SK-N-SH (cell line): ENCODE results near the gene BBLN. TPM values are rescaled to one million over a fixed set of nuclear protein-coding genes. Genes with fewer than 3 reads are reported as not detected.

ENCODE experiments used
- CTCF ChIA-PET: fragments of 300-600, 350-600 bp; formaldehyde crosslinking; extraction: SDS; loops from one replicate; lab custom pipeline; 2021; lab: Yijun Ruan, JAX
- POLR2A ChIA-PET: fragments of 350-600 bp; sonication (Branson Sonifier 250); formaldehyde crosslinking; extraction: SDS; loops from one replicate; lab custom pipeline; 2020; ENCODE audit warnings: antibody characterized with exemption, inconsistent platforms; lab: Yijun Ruan, JAX
- DNase-seq: peaks from one replicate; pipeline ENCODE4 v3.0.0; 2012
- H2AFZ ChIP-seq: fragments of 200-600 bp; sonication (generic); 2 replicates; pipeline ENCODE4 v1.8.1; 2016; ENCODE audit warnings: antibody characterized with exemption, mild to moderate bottlenecking, low read depth
- H3F3A ChIP-seq: fragments of 200-600 bp; sonication (generic); replicated peaks from 2 replicates; pipeline ENCODE3; 2016; ENCODE audit warnings: antibody characterized with exemption, mild to moderate bottlenecking; ENCODE audit not compliant: insufficient read depth
- H3K27ac ChIP-seq, 2 experiments: fragments of 200-500 bp in 1 of 2; fragments of 200-600 bp in 1 of 2; sonication (Bioruptor generic) in 1 of 2; sonication (generic), shearing (Covaris generic) in 1 of 2; 2 replicates each; pipeline versions ENCODE4 v1.5.1 to v1.6.1; 2014 to 2016; ENCODE audit warnings: low read depth in 2 of 2, inconsistent platforms in 1 of 2, low read length in 1 of 2, mild to moderate bottlenecking in 1 of 2, mixed read lengths in 1 of 2
- H3K27me3 ChIP-seq: fragments of 200-600 bp; sonication (generic), shearing (Covaris generic); 2 replicates; pipeline ENCODE4 v1.6.1; 2016; ENCODE audit warnings: mixed run types; ENCODE audit not compliant: insufficient read depth
- H3K36me3 ChIP-seq, 2 experiments: fragments of 200-500 bp in 1 of 2; fragments of 200-600 bp in 1 of 2; sonication (Bioruptor generic) in 1 of 2; sonication (generic) in 1 of 2; replicated peaks in 1 of 2; 2 replicates each; pipeline versions ENCODE3 to v1.5.1; 2014 to 2016; ENCODE audit warnings: low read length in 1 of 2, mild to moderate bottlenecking in 1 of 2; ENCODE audit not compliant: insufficient read depth in 2 of 2, control insufficient read depth in 1 of 2
- H3K4me1 ChIP-seq, 2 experiments: fragments of 200-500 bp in 1 of 2; fragments of 200-600 bp in 1 of 2; sonication (Bioruptor generic) in 1 of 2; sonication (generic), shearing (Covaris generic) in 1 of 2; 2 replicates each; pipeline versions ENCODE4 v1.5.1 to v1.6.1; 2014 to 2016; ENCODE audit warnings: low read depth in 1 of 2, low read length in 1 of 2, mixed run types in 1 of 2; ENCODE audit not compliant: insufficient read depth in 2 of 2, control insufficient read depth in 1 of 2
- H3K4me2 ChIP-seq: fragments of 200-600 bp; sonication (generic), shearing (Covaris generic); 2 replicates; pipeline ENCODE4 v1.6.1; 2017; ENCODE audit warnings: mixed run types
- H3K4me3 ChIP-seq, 2 experiments: fragments of 200-500 bp in 1 of 2; fragments of 200-600 bp in 1 of 2; sonication (Bioruptor generic) in 1 of 2; sonication (generic), shearing (Covaris generic) in 1 of 2; 2 replicates each; pipeline versions ENCODE4 v1.5.1 to v1.8.1; 2014 to 2016; ENCODE audit warnings: low read depth in 2 of 2, inconsistent platforms in 1 of 2, low read length in 1 of 2, mild to moderate bottlenecking in 1 of 2, mixed read lengths in 1 of 2, moderate library complexity in 1 of 2
- H3K79me2 ChIP-seq: fragments of 200-600 bp; sonication (generic); 2 replicates; pipeline ENCODE4 v1.8.1; 2017; ENCODE audit warnings: mild to moderate bottlenecking; ENCODE audit not compliant: insufficient read depth
- H3K9ac ChIP-seq: fragments of 200-600 bp; sonication (generic); 2 replicates; pipeline ENCODE4 v1.6.1; 2017; ENCODE audit warnings: mixed run types
- H3K9me2 ChIP-seq: fragments of 200-600 bp; sonication (generic); 2 replicates; pipeline ENCODE4 v1.6.1; 2017; ENCODE audit warnings: mixed run types
- H3K9me3 ChIP-seq: fragments of 200-600 bp; sonication (generic); 2 replicates; pipeline ENCODE4 v1.6.1; 2017; ENCODE audit warnings: mixed run types, mild to moderate bottlenecking, moderate library complexity
- H4K20me1 ChIP-seq: fragments of 200-600 bp; sonication (generic); 2 replicates; pipeline ENCODE4 v1.6.1; 2017; ENCODE audit warnings: mild to moderate bottlenecking, mixed run types; ENCODE audit not compliant: insufficient read depth
- FOXJ3 ChIP-seq: sonication (generic); formaldehyde crosslinking; IDR thresholded peaks from 2 replicates; pipeline ENCODE4 v1.5.1; 2020; ENCODE audit warnings: mild to moderate bottlenecking, missing genetic modification reagents
- FOXM1 ChIP-seq: IDR thresholded peaks from 2 replicates; pipeline ENCODE4 v1.4.0; 2012; ENCODE audit warnings: low read depth, mild to moderate bottlenecking
- JUND ChIP-seq: IDR thresholded peaks from 2 replicates; pipeline ENCODE4 v1.4.0; 2012
- MXI1 ChIP-seq: IDR thresholded peaks from 2 replicates; pipeline ENCODE4 v1.6.1; 2012; ENCODE audit warnings: mild to moderate bottlenecking, low read depth, low read length, improper control_type of control experiment
- NFIC ChIP-seq: IDR thresholded peaks from 2 replicates; pipeline ENCODE4 v1.4.0; 2012; ENCODE audit warnings: borderline replicate concordance
- RAD21 ChIP-seq: IDR thresholded peaks from 2 replicates; pipeline ENCODE4 v1.6.1; 2012; ENCODE audit warnings: mild to moderate bottlenecking, low read length
- RCOR1 ChIP-seq: fragments of 150-350 bp; IDR thresholded peaks from 2 replicates; pipeline ENCODE4 v1.6.1; 2017; ENCODE audit warnings: antibody characterized with exemption, low read length
- SIN3A ChIP-seq: IDR thresholded peaks from 2 replicates; pipeline ENCODE4 v1.6.1; 2012; ENCODE audit warnings: low read depth, mild to moderate bottlenecking, low read length, moderate library complexity, borderline replicate concordance
- TAF1 ChIP-seq: IDR thresholded peaks from 2 replicates; pipeline ENCODE4 v1.6.1; 2012; ENCODE audit warnings: low read depth, mild to moderate bottlenecking, low read length, moderate library complexity, borderline replicate concordance
- YY1 ChIP-seq: IDR thresholded peaks from 2 replicates; pipeline ENCODE4 v1.4.0; 2012; ENCODE audit warnings: low read depth, mild to moderate bottlenecking
- WGBS: methylation state at CpG from one replicate; pipeline ENCODE4 v1.1.6; 2017; ENCODE audit warnings: low lambda C conversion rate; 5-methylcytosine and 5-hydroxymethylcytosine counted together
- polyA plus RNA-seq, 3 experiments: library from polyadenylated mRNA; depleted of rRNA; stranded (reverse); fragments of >200 nt; gene quantifications; 2 replicates each; pipeline ENCODE4 v1.2.3, GENCODE V29; 2012
- TF ChIP-seq, protein P1 (sequence below): IDR thresholded peaks from 2 replicates; pipeline ENCODE4 v1.4.0; 2012; ENCODE audit warnings: low read depth, borderline replicate concordance
- TF ChIP-seq, protein P2 (sequence below): IDR thresholded peaks from 2 replicates; pipeline ENCODE4 v1.4.0; 2012; ENCODE audit warnings: low read depth, borderline replicate concordance
- TF ChIP-seq, protein P3 (sequence below): IDR thresholded peaks from 2 replicates; pipeline ENCODE4 v1.4.0; 2012; ENCODE audit warnings: low read depth
- TF ChIP-seq, protein P4 (sequence below): IDR thresholded peaks from 2 replicates; pipeline ENCODE4 v1.6.1; 2012; ENCODE audit warnings: mild to moderate bottlenecking, low read depth, low read length, moderate library complexity

The BBLN gene
- polyA plus RNA-seq, 1 of the 3 experiments (the other 2 are of a cell fraction) = 109 TPM

DNA sequence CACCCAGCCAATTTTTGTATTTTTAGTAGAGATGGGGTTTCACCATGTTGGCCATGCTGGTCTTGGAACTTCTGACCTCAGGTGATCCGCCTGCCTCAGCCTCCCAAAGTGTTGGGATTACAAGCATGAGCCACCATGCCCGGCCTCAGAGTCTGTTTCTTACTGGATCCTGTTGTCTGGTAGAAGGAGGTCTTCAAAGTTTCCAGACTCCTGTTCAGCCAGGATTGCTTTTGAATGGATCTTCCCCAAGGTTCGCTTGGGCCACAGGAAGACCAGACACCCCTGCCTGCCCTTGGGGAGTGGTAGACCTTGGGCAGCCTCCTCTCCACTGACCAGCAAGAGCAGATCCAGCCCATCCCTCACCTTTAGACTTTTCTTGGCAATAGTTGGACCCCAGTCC is 18.5 kb upstream of the BBLN start:
- H3K79me2 ChIP-seq = no peaks in the 10 kb centered on the region
- H3K36me3 ChIP-seq = no peaks in the 10 kb centered on the region
- H3K27ac ChIP-seq = no peak overlapping the region
- H3K4me1 ChIP-seq = no peaks in the 10 kb centered on the region
- H3K9me2 ChIP-seq = no peaks in the 10 kb centered on the region
- H3F3A ChIP-seq = no peaks in the 10 kb centered on the region
- ChIA-PET CTCF (interaction anchor here (1.7 kb wide), 1 partner anchor 24 kb away, joined by 10 read pairs; no protein-coding TSS in a partner anchor), POLR2A (no interaction called here)
- H4K20me1 ChIP-seq = no peaks in the 10 kb centered on the region
- no peaks in the 10 kb centered on the region for H3K9me3 ChIP-seq
- DNase-seq = no peak
- H3K27me3 ChIP-seq = no peaks in the 10 kb centered on the region
- no peak overlapping the region for H3K4me2 ChIP-seq
- no peak overlapping the region for H2AFZ ChIP-seq
- 90% methylated on average over 3 of the region's 3 CpGs for WGBS
- TF ChIP-seq, protein P1, sequence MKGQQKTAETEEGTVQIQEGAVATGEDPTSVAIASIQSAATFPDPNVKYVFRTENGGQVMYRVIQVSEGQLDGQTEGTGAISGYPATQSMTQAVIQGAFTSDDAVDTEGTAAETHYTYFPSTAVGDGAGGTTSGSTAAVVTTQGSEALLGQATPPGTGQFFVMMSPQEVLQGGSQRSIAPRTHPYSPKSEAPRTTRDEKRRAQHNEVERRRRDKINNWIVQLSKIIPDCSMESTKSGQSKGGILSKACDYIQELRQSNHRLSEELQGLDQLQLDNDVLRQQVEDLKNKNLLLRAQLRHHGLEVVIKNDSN = no peak
- TF ChIP-seq FOXJ3 (CRISPR knock-in tag) = no peak
- no peak for TF ChIP-seq NFIC
- TF ChIP-seq RCOR1 = no peak
- H3K9ac ChIP-seq = no peak overlapping the region
- H3K4me3 ChIP-seq = no peak overlapping the region

DNA sequence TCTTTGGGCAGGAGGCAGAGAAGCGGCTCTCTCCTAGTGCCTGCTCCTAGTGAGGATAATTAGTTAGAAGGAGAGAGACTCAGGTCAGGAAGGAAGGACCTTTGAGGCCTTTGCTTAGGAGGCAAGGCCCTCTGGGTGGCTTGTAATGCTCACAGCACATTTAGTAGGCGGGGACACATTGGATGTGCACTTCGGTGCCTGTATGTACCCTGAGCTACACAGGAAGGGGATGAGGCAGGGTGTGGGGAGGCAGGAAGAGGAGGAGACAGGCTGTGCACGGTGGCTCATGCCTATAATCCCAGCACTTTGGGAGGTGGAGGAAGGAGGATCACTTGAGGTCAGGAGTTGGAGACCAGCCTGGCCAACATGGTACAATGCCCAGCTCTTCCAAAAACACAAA is 18.0 kb upstream of the BBLN start:
- Histone ChIP-seq H3K9ac (no peak overlapping the region), H3K27me3 (no peaks in the 10 kb centered on the region), H2AFZ (no peak overlapping the region), H3K27ac (no peak overlapping the region), H3K4me2 (no peak overlapping the region), H3F3A (no peaks in the 10 kb centered on the region), H3K9me2 (no peaks in the 10 kb centered on the region), H3K79me2 (no peaks in the 10 kb centered on the region), H4K20me1 (no peaks in the 10 kb centered on the region), H3K4me1 (no peaks in the 10 kb centered on the region), H3K36me3 (no peaks in the 10 kb centered on the region), H3K9me3 (no peaks in the 10 kb centered on the region), H3K4me3 (no peak overlapping the region)
- ChIA-PET CTCF (interaction anchor here (1.7 kb wide), 1 partner anchor 24 kb away, joined by 10 read pairs; no protein-coding TSS in a partner anchor), POLR2A (no interaction called here)
- TF ChIP-seq TAF1 = no peak
- TF ChIP-seq SIN3A = no peak
- no peak for TF ChIP-seq JUND
- 78% methylated on average over 3 of the region's 4 CpGs for WGBS
- no peak for DNase-seq

DNA sequence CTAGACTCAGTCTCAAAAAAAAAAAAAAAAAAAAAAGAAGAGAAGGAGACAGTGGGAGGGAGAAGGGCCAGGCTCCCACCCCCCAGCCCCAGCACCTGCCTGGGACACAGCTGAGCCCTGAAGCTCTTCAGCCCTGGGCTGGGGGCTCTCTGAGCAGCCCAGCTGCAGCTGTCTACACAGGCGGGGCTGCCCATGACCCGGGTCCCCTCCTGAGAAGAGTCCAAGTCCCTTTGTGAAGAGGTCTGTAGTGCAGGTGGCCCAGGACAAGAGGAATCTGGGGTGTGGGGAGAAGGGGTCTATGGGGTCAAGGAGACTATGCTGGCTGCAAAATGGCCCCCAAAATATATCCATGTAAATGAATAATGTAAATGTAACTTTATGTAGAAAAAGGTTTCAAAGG is 17.5 kb upstream of the BBLN start:
- H3K79me2 ChIP-seq = no peaks in the 10 kb centered on the region
- no peaks in the 10 kb centered on the region for H3K9me2 ChIP-seq
- no peaks in the 10 kb centered on the region for H3K36me3 ChIP-seq
- no peak overlapping the region for H3K4me2 ChIP-seq
- ChIA-PET CTCF (interaction anchor here (1.1 to 1.7 kb wide), 2 partner anchors 22 to 25 kb away, joined by 3 to 10 read pairs; no protein-coding TSS in a partner anchor), POLR2A (no interaction called here)
- H4K20me1 ChIP-seq = no peaks in the 10 kb centered on the region
- no peak overlapping the region for H3K4me3 ChIP-seq
- H3K4me1 ChIP-seq = no peaks in the 10 kb centered on the region
- no peaks in the 10 kb centered on the region for H3K9me3 ChIP-seq
- H3K27ac ChIP-seq = no peak overlapping the region
- no peak overlapping the region for H2AFZ ChIP-seq
- H3K27me3 ChIP-seq = no peaks in the 10 kb centered on the region
- H3K9ac ChIP-seq = no peak overlapping the region
- no peaks in the 10 kb centered on the region for H3F3A ChIP-seq
- DNase-seq = no peak
- WGBS = 52% methylated on average over 2 of the region's 2 CpGs
- TF ChIP-seq, protein P2, sequence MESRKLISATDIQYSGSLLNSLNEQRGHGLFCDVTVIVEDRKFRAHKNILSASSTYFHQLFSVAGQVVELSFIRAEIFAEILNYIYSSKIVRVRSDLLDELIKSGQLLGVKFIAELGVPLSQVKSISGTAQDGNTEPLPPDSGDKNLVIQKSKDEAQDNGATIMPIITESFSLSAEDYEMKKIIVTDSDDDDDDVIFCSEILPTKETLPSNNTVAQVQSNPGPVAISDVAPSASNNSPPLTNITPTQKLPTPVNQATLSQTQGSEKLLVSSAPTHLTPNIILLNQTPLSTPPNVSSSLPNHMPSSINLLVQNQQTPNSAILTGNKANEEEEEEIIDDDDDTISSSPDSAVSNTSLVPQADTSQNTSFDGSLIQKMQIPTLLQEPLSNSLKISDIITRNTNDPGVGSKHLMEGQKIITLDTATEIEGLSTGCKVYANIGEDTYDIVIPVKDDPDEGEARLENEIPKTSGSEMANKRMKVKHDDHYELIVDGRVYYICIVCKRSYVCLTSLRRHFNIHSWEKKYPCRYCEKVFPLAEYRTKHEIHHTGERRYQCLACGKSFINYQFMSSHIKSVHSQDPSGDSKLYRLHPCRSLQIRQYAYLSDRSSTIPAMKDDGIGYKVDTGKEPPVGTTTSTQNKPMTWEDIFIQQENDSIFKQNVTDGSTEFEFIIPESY = no peak
- TF ChIP-seq, protein P3, sequence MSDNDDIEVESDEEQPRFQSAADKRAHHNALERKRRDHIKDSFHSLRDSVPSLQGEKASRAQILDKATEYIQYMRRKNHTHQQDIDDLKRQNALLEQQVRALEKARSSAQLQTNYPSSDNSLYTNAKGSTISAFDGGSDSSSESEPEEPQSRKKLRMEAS = no peak
- no peak for TF ChIP-seq YY1
- no peak for TF ChIP-seq TAF1
- no peak for TF ChIP-seq SIN3A
- TF ChIP-seq MXI1 = no peak
- TF ChIP-seq FOXM1 = no peak
- no peak for TF ChIP-seq RAD21
- TF ChIP-seq, protein P4, sequence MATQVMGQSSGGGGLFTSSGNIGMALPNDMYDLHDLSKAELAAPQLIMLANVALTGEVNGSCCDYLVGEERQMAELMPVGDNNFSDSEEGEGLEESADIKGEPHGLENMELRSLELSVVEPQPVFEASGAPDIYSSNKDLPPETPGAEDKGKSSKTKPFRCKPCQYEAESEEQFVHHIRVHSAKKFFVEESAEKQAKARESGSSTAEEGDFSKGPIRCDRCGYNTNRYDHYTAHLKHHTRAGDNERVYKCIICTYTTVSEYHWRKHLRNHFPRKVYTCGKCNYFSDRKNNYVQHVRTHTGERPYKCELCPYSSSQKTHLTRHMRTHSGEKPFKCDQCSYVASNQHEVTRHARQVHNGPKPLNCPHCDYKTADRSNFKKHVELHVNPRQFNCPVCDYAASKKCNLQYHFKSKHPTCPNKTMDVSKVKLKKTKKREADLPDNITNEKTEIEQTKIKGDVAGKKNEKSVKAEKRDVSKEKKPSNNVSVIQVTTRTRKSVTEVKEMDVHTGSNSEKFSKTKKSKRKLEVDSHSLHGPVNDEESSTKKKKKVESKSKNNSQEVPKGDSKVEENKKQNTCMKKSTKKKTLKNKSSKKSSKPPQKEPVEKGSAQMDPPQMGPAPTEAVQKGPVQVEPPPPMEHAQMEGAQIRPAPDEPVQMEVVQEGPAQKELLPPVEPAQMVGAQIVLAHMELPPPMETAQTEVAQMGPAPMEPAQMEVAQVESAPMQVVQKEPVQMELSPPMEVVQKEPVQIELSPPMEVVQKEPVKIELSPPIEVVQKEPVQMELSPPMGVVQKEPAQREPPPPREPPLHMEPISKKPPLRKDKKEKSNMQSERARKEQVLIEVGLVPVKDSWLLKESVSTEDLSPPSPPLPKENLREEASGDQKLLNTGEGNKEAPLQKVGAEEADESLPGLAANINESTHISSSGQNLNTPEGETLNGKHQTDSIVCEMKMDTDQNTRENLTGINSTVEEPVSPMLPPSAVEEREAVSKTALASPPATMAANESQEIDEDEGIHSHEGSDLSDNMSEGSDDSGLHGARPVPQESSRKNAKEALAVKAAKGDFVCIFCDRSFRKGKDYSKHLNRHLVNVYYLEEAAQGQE = no peak
